NCI-H1694 (cell line): ENCODE results near the gene ABCC5.

ENCODE experiments used
- DNase-seq: peaks from one replicate; lab custom pipeline; 2025; lab: John Stamatoyannopoulos, UW

The ABCC5 gene

GRCh38 chr3:183975981-183976662, 41.6 kb downstream of the ABCC5 start:
- no peak for DNase-seq

- DNase-seq, result no peak
These were observed 48.9 kb downstream of the ABCC5 start for GRCh38 chr3:183968666-183969245.

- no peak for DNase-seq
These were observed 50.0 kb downstream of the ABCC5 start for GRCh38 chr3:183967693-183968092.

- DNase-seq, result no peak
These were observed 51.3 kb downstream of the ABCC5 start for GRCh38 chr3:183966361-183966791.

GRCh38 chr3:183962807-183963206, 54.9 kb downstream of the ABCC5 start:
- DNase-seq, result peak; percentile 83

GRCh38 chr3:183959214-183959613, 58.5 kb downstream of the ABCC5 start:
- DNase-seq, result no peak

GRCh38 chr3:183958775-183959174, 58.9 kb downstream of the ABCC5 start:
- no peak for DNase-seq

- no peak for DNase-seq
These were observed 59.5 kb downstream of the ABCC5 start for GRCh38 chr3:183958226-183958625.

- no peak for DNase-seq
These were observed 62.8 kb downstream of the ABCC5 start for GRCh38 chr3:183954875-183955274.

GRCh38 chr3:183953471-183954070, 64.1 kb downstream of the ABCC5 start:
- DNase-seq, result no peak

- DNase-seq, result no peak
These were observed 66.2 kb downstream of the ABCC5 start for GRCh38 chr3:183951459-183951858.

GRCh38 chr3:183949690-183950089, 68.0 kb downstream of the ABCC5 start:
- no peak for DNase-seq

- no peak for DNase-seq
These were observed 71.6 kb downstream of the ABCC5 start for GRCh38 chr3:183946037-183946436.

- DNase-seq, result no peak
These were observed 72.9 kb downstream of the ABCC5 start for GRCh38 chr3:183944775-183945174.

GRCh38 chr3:183943739-183944138, 73.9 kb downstream of the ABCC5 start:
- DNase-seq, result no peak

- DNase-seq, result no peak
These were observed 76.5 kb downstream of the ABCC5 start for GRCh38 chr3:183941216-183941615.

GRCh38 chr3:183937601-183938286, 79.9 kb downstream of the ABCC5 start:
- DNase-seq, result no peak

GRCh38 chr3:183933160-183933559, 84.5 kb downstream of the ABCC5 start:
- DNase-seq, result no peak

GRCh38 chr3:183931881-183932280, 85.8 kb downstream of the ABCC5 start:
- no peak for DNase-seq

- DNase-seq, result no peak
These were observed 87.6 kb downstream of the ABCC5 start for GRCh38 chr3:183930086-183930485.

- no peak for DNase-seq
These were observed 90.6 kb downstream of the ABCC5 start for GRCh38 chr3:183927059-183927458.

- DNase-seq, result no peak
These were observed 92.7 kb downstream of the ABCC5 start for GRCh38 chr3:183924956-183925355.

GRCh38 chr3:183924543-183924942, 93.1 kb downstream of the ABCC5 start:
- no peak for DNase-seq
